HEK293 (cell line): Measurements from ENCODE around the gene TKT.

Source experiments
- CTCF ChIA-PET: fragments of 350-600 bp; formaldehyde crosslinking; extraction: SDS; loops from one replicate; lab custom pipeline; 2021; ENCODE audit warnings: antibody characterized with exemption; lab: Yijun Ruan, JAX
- POLR2A ChIA-PET: fragments of 300-600 bp; formaldehyde crosslinking; extraction: SDS; loops from one replicate; lab custom pipeline; 2020; ENCODE audit warnings: antibody characterized with exemption, inconsistent platforms; lab: Yijun Ruan, JAX
- H3K27ac ChIP-seq: fragments of 200-500 bp; sonication (Bioruptor generic); 2 replicates; pipeline ENCODE4 v1.5.1; 2014; ENCODE audit warnings: low read depth, low read length, control low read depth, inconsistent platforms; ENCODE audit errors: extremely low read depth
- H3K36me3 ChIP-seq, 2 experiments: fragments of 200-500 bp in 1 of 2; sonication (Bioruptor generic) in 1 of 2; 1 replicate in 1 of 2; 2 replicates in 1 of 2; pipeline ENCODE4 v1.5.1; 2014 to 2017; ENCODE audit warnings: inconsistent platforms in 2 of 2, low read length in 2 of 2; ENCODE audit not compliant: control insufficient read depth in 2 of 2, insufficient read depth in 1 of 2
- H3K4me1 ChIP-seq: fragments of 200-500 bp; sonication (Bioruptor generic); 2 replicates; pipeline ENCODE4 v1.5.1; 2014; ENCODE audit warnings: mild to moderate bottlenecking, low read length, inconsistent platforms; ENCODE audit not compliant: control insufficient read depth, insufficient read depth
- H3K4me3 ChIP-seq: 2 replicates; pipeline ENCODE4 v1.5.1; 2011; ENCODE audit warnings: low read depth, mild to moderate bottlenecking, control low read depth, low read length, moderate library complexity
- H3K9me3 ChIP-seq: fragments of 200-500 bp; sonication (Bioruptor generic); 2 replicates; pipeline ENCODE4 v1.5.1; 2014; ENCODE audit warnings: low read depth, low read length, inconsistent platforms; ENCODE audit not compliant: control insufficient read depth, insufficient read depth
- CTCF ChIP-seq: fragments of 450-650 bp; formaldehyde crosslinking; IDR thresholded peaks from 2 replicates; pipeline ENCODE4 v1.5.1; 2016; ENCODE audit warnings: missing biosample characterization, missing genetic modification characterization
- GLIS1 ChIP-seq: fragments of 450-650 bp; formaldehyde crosslinking; IDR thresholded peaks from 2 replicates; pipeline ENCODE4 v1.5.1; 2016; ENCODE audit warnings: missing biosample characterization, missing genetic modification characterization
- HOXC10 ChIP-seq: sonication (generic); formaldehyde crosslinking; IDR thresholded peaks from 2 replicates; pipeline ENCODE4 v1.8.1; 2023; ENCODE audit warnings: mild to moderate bottlenecking, missing genetic modification reagents
- KLF17 ChIP-seq: fragments of 450-650 bp; formaldehyde crosslinking; IDR thresholded peaks from 2 replicates; pipeline ENCODE4 v1.5.1; 2016; ENCODE audit warnings: missing biosample characterization, missing genetic modification characterization
- MYNN ChIP-seq: fragments of 450-650 bp; formaldehyde crosslinking; IDR thresholded peaks from 2 replicates; pipeline ENCODE4 v1.5.1; 2016; ENCODE audit warnings: missing biosample characterization, missing genetic modification characterization, borderline replicate concordance
- OVOL3 ChIP-seq: fragments of 450-650 bp; formaldehyde crosslinking; IDR thresholded peaks from 2 replicates; pipeline ENCODE4 v1.5.1; 2016; ENCODE audit warnings: missing biosample characterization, missing genetic modification characterization
- SCRT1 ChIP-seq: fragments of 450-650 bp; formaldehyde crosslinking; IDR thresholded peaks from 2 replicates; pipeline ENCODE4 v1.5.1; 2016; ENCODE audit warnings: missing biosample characterization, missing genetic modification characterization, borderline replicate concordance
- TCF7L2 ChIP-seq: IDR thresholded peaks from 2 replicates; pipeline ENCODE4 v1.6.1; 2011; ENCODE audit warnings: low read depth, mild to moderate bottlenecking, inconsistent platforms, low read length, moderate library complexity, borderline replicate concordance
- ZBTB10 ChIP-seq: fragments of 450-650 bp; formaldehyde crosslinking; IDR thresholded peaks from 2 replicates; pipeline ENCODE4 v1.5.1; 2016; ENCODE audit warnings: missing biosample characterization, missing genetic modification characterization
- ZBTB21 ChIP-seq: fragments of 450-650 bp; formaldehyde crosslinking; IDR thresholded peaks from 2 replicates; pipeline ENCODE4 v1.5.1; 2017; ENCODE audit warnings: missing biosample characterization, missing genetic modification characterization
- ZBTB48 ChIP-seq: fragments of 450-650 bp; formaldehyde crosslinking; IDR thresholded peaks from 2 replicates; pipeline ENCODE4 v1.5.1; 2016; ENCODE audit warnings: missing biosample characterization, missing genetic modification characterization
- ZFP37 ChIP-seq: fragments of 450-650 bp; formaldehyde crosslinking; IDR thresholded peaks from 2 replicates; pipeline ENCODE4 v1.5.1; 2016; ENCODE audit warnings: missing biosample characterization, missing genetic modification characterization
- ZIC2 ChIP-seq: fragments of 450-650 bp; formaldehyde crosslinking; IDR thresholded peaks from 2 replicates; pipeline ENCODE4 v1.5.1; 2016; ENCODE audit warnings: missing biosample characterization, missing genetic modification characterization
- ZNF132 ChIP-seq: fragments of 450-650 bp; formaldehyde crosslinking; IDR thresholded peaks from 2 replicates; pipeline ENCODE4 v1.5.1; 2017; ENCODE audit warnings: missing biosample characterization, missing genetic modification characterization, borderline replicate concordance
- ZNF155 ChIP-seq: fragments of 450-650 bp; formaldehyde crosslinking; IDR thresholded peaks from 2 replicates; pipeline ENCODE4 v1.5.1; 2016; ENCODE audit warnings: missing biosample characterization, missing genetic modification characterization
- ZNF23 ChIP-seq: fragments of 450-650 bp; formaldehyde crosslinking; IDR thresholded peaks from 2 replicates; pipeline ENCODE4 v1.5.1; 2016; ENCODE audit warnings: missing biosample characterization, missing genetic modification characterization, borderline replicate concordance
- ZNF266 ChIP-seq: fragments of 450-650 bp; formaldehyde crosslinking; IDR thresholded peaks from 2 replicates; pipeline ENCODE4 v1.5.1; 2016; ENCODE audit warnings: missing biosample characterization, missing genetic modification characterization, low read depth
- ZNF292 ChIP-seq: fragments of 450-650 bp; formaldehyde crosslinking; IDR thresholded peaks from 2 replicates; pipeline ENCODE4 v1.5.1; 2016; ENCODE audit warnings: low read depth, missing biosample characterization, missing genetic modification characterization, borderline replicate concordance
- ZNF350 ChIP-seq: fragments of 450-650 bp; formaldehyde crosslinking; IDR thresholded peaks from 2 replicates; pipeline ENCODE4 v1.5.0; 2017; ENCODE audit warnings: missing biosample characterization, mild to moderate bottlenecking, missing genetic modification characterization
- ZNF394 ChIP-seq: fragments of 450-650 bp; formaldehyde crosslinking; IDR thresholded peaks from 2 replicates; pipeline ENCODE4 v1.5.1; 2016; ENCODE audit warnings: missing biosample characterization, missing genetic modification characterization, mild to moderate bottlenecking, moderate library complexity, borderline replicate concordance
- ZNF426 ChIP-seq: fragments of 450-650 bp; formaldehyde crosslinking; IDR thresholded peaks from 2 replicates; pipeline ENCODE4 v1.5.1; 2017; ENCODE audit warnings: missing biosample characterization, missing genetic modification characterization, mild to moderate bottlenecking, inconsistent platforms, moderate library complexity
- ZNF513 ChIP-seq: fragments of 450-650 bp; IDR thresholded peaks from 2 replicates; pipeline ENCODE4 v1.5.1; 2018; ENCODE audit warnings: missing biosample characterization, missing genetic modification characterization
- ZNF514 ChIP-seq: fragments of 450-650 bp; formaldehyde crosslinking; IDR thresholded peaks from 2 replicates; pipeline ENCODE4 v1.5.1; 2016; ENCODE audit warnings: missing biosample characterization, missing genetic modification characterization
- ZNF555 ChIP-seq: fragments of 450-650 bp; formaldehyde crosslinking; conservative IDR thresholded peaks from 2 replicates; pipeline ENCODE4 v1.5.1; 2017; ENCODE audit warnings: missing biosample characterization, mild to moderate bottlenecking, missing genetic modification characterization, inconsistent platforms
- ZNF621 ChIP-seq: fragments of 450-650 bp; formaldehyde crosslinking; IDR thresholded peaks from 2 replicates; pipeline ENCODE4 v1.5.1; 2017; ENCODE audit warnings: missing biosample characterization, missing genetic modification characterization
- ZNF677 ChIP-seq: fragments of 450-650 bp; IDR thresholded peaks from 2 replicates; pipeline ENCODE4 v1.5.0; 2018; ENCODE audit warnings: missing biosample characterization, mild to moderate bottlenecking, missing genetic modification characterization, moderate library complexity
- ZNF701 ChIP-seq: fragments of 450-650 bp; formaldehyde crosslinking; IDR thresholded peaks from 2 replicates; pipeline ENCODE4 v1.5.1; 2016; ENCODE audit warnings: missing biosample characterization, missing genetic modification characterization
- ZNF707 ChIP-seq: fragments of 450-650 bp; formaldehyde crosslinking; IDR thresholded peaks from 2 replicates; pipeline ENCODE4 v1.5.1; 2016; ENCODE audit warnings: missing biosample characterization, missing genetic modification characterization
- ZSCAN16 ChIP-seq: fragments of 450-650 bp; formaldehyde crosslinking; IDR thresholded peaks from 2 replicates; pipeline ENCODE4 v1.5.1; 2016; ENCODE audit warnings: missing biosample characterization, missing genetic modification characterization
- ZSCAN23 ChIP-seq: fragments of 450-650 bp; formaldehyde crosslinking; IDR thresholded peaks from 2 replicates; pipeline ENCODE4 v1.5.1; 2016; ENCODE audit warnings: missing biosample characterization, missing genetic modification characterization

TKT gene

GRCh38 chr3:53187430-53187829, 68.4 kb downstream of the TKT start:
- ChIA-PET POLR2A (no interaction called here), CTCF (no interaction called here)
- H3K9me3 ChIP-seq, result no peaks in the 10 kb centered on the region
- H3K4me1 ChIP-seq, result no peaks in the 10 kb centered on the region
- TF ChIP-seq ZNF514 (tag by site-specific recombination), result no peak
- TF ChIP-seq ZBTB21 (tag by site-specific recombination), result no peak
- no peak for TF ChIP-seq GLIS1 (tag by site-specific recombination)
- TF ChIP-seq ZSCAN16 (tag by site-specific recombination), result no peak
- TF ChIP-seq ZSCAN23 (tag by site-specific recombination), result no peak
- no peak for TF ChIP-seq ZNF555 (tag by site-specific recombination)
- TF ChIP-seq SCRT1 (tag by site-specific recombination), result no peak
- no peak for TF ChIP-seq KLF17
- TF ChIP-seq ZNF707, result no peak
- no peak for TF ChIP-seq HOXC10 (CRISPR knock-in tag)
- TF ChIP-seq ZFP37, result no peak
- no peak for TF ChIP-seq OVOL3
- TF ChIP-seq TCF7L2, result no peak
- no peak for TF ChIP-seq MYNN
- no peak for TF ChIP-seq ZNF132
- TF ChIP-seq ZNF155 (tag by site-specific recombination), result no peak
- no peak overlapping the region for H3K4me3 ChIP-seq
- peaks cover 0 to 78% of the 10 kb centered on the region in 2 experiments; a peak in 1 of 3 replicates for H3K36me3 ChIP-seq
- no peak overlapping the region for H3K27ac ChIP-seq

- H3K27ac ChIP-seq, result no peak overlapping the region
- H3K4me1 ChIP-seq, result no peaks in the 10 kb centered on the region
- no peaks in the 10 kb centered on the region for H3K9me3 ChIP-seq
- peaks cover 0 to 75% of the 10 kb centered on the region in 2 experiments; a peak in 1 of 3 replicates for H3K36me3 ChIP-seq
- ChIA-PET CTCF (no interaction called here), POLR2A (no interaction called here)
- H3K4me3 ChIP-seq, result no peak overlapping the region
- TF ChIP-seq ZBTB48 (no peak), ZNF394 (no peak), ZNF292 (tag by site-specific recombination) (no peak), ZNF23 (tag by site-specific recombination) (no peak), ZNF426 (tag by site-specific recombination) (no peak), ZIC2 (tag by site-specific recombination) (no peak), ZNF621 (no peak), ZNF677 (tag by site-specific recombination) (no peak), ZNF513 (tag by site-specific recombination) (no peak), ZNF350 (tag by site-specific recombination) (no peak), MYNN (no peak), ZNF701 (tag by site-specific recombination) (no peak), ZBTB10 (tag by site-specific recombination) (no peak), CTCF (tag by site-specific recombination) (no peak), ZNF266 (tag by site-specific recombination) (no peak)
These were observed 69.1 kb downstream of the TKT start for GRCh38 chr3:53186726-53187125.
